Kidney epithelial cell (primary cell): ENCODE data around the gene C4BPA. TPM values are rescaled to one million over a fixed set of nuclear protein-coding genes. Genes with fewer than 3 reads are reported as not detected.

Experiments used
- DNase-seq: peaks from one replicate; pipeline ENCODE4 v3.0.0-alpha.2; 2010; ENCODE audit warnings: low read depth
- H3K27me3 ChIP-seq: 2 replicates; pipeline ENCODE4 v1.6.0; 2011; ENCODE audit warnings: low read length; ENCODE audit not compliant: control insufficient read depth, insufficient read depth
- H3K36me3 ChIP-seq: 2 replicates; pipeline ENCODE4 v1.5.1; 2011; ENCODE audit warnings: low read length; ENCODE audit not compliant: control insufficient read depth, insufficient read depth
- H3K4me3 ChIP-seq: 2 replicates; pipeline ENCODE4 v1.5.1; 2011; ENCODE audit warnings: low read depth, mild to moderate bottlenecking, control low read depth, low read length
- total RNA-seq: library from RNA; depleted of rRNA; stranded (reverse); fragments of >200 nt; gene quantifications from 2 replicates; pipeline ENCODE4 v1.2.3, GENCODE V29; 2015
- TF ChIP-seq, protein P1 (sequence below): IDR thresholded peaks from 2 replicates; pipeline ENCODE4 v1.5.1; 2011; ENCODE audit warnings: mild to moderate bottlenecking, moderate library complexity, low read length, control low read depth, inconsistent platforms; ENCODE audit not compliant: insufficient read depth, poor library complexity, severe bottlenecking

Gene C4BPA
- total RNA-seq, 1 donor from 2014 or later, result not detected

- Histone ChIP-seq H3K27me3 (no peaks in the 10 kb centered on the region), H3K4me3 (no peak overlapping the region), H3K36me3 (no peaks in the 10 kb centered on the region)
- no peak for DNase-seq
- TF ChIP-seq, protein P1, sequence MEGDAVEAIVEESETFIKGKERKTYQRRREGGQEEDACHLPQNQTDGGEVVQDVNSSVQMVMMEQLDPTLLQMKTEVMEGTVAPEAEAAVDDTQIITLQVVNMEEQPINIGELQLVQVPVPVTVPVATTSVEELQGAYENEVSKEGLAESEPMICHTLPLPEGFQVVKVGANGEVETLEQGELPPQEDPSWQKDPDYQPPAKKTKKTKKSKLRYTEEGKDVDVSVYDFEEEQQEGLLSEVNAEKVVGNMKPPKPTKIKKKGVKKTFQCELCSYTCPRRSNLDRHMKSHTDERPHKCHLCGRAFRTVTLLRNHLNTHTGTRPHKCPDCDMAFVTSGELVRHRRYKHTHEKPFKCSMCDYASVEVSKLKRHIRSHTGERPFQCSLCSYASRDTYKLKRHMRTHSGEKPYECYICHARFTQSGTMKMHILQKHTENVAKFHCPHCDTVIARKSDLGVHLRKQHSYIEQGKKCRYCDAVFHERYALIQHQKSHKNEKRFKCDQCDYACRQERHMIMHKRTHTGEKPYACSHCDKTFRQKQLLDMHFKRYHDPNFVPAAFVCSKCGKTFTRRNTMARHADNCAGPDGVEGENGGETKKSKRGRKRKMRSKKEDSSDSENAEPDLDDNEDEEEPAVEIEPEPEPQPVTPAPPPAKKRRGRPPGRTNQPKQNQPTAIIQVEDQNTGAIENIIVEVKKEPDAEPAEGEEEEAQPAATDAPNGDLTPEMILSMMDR, result no peak
Measured at GRCh38 chr1:207084232-207084631, 19.8 kb upstream of the C4BPA start.

DNA sequence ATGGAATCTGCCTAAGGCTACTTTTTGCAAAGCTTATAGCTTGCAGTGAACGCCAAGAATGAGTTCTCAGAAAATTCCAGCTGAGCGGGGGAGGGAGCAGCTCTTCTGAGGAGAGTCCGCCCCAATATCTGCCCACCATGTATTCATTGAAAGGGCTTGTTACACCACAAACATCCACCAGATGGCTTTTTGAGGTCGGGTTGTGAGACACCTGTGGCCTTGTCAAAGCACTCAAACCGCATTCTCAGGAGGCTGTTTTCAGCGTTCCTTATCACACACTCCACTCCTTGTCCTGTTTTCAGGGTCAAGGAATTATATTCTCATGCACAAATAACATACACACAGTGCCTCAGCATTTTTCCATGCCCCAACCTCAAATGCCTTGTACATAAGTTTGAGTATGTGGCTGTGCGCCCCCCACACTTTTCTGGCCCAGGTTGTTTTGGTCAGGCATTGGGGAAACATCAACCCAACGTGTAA is 19.3 kb upstream of the C4BPA start:
- no peak for DNase-seq
- H3K36me3 ChIP-seq, result no peaks in the 10 kb centered on the region
- no peaks in the 10 kb centered on the region for H3K27me3 ChIP-seq

GRCh38 chr1:207085887-207086286 is 18.1 kb upstream of the C4BPA start:
- TF ChIP-seq, protein P1, result no peak
- no peak for DNase-seq
- Histone ChIP-seq H3K36me3 (no peaks in the 10 kb centered on the region), H3K4me3 (no peak overlapping the region), H3K27me3 (no peaks in the 10 kb centered on the region)

More for the DNA sequence above, 19.3 kb upstream of the C4BPA start:
- H3K4me3 ChIP-seq, result no peak overlapping the region
- TF ChIP-seq, protein P1, result peak; percentile 65

DNA sequence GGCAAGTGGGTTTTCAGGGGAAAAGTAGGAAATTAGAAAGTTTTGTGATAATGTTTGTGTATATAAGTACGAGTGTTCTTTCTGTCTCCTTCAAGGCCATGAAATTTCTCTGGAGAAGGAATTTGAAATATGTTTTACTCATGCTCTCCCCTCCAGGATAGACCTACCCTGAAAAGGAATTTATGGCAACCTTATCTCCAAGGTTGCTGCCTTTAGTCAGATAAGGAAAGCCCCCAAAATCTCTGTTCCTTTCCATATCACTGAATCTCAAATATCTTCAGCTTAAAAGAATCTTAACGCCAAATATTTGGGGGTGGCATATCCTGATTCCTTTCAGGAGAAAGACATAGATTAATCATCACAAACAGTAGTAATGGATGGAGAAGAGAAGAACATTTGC is 15.9 kb upstream of the C4BPA start:
- no peaks in the 10 kb centered on the region for H3K36me3 ChIP-seq
- no peak overlapping the region for H3K4me3 ChIP-seq
- TF ChIP-seq, protein P1, result no peak
- H3K27me3 ChIP-seq, result no peaks in the 10 kb centered on the region
- no peak for DNase-seq

- Histone ChIP-seq H3K36me3 (no peaks in the 10 kb centered on the region), H3K27me3 (no peaks in the 10 kb centered on the region), H3K4me3 (no peak within 1 kb of the TSS)
- TF ChIP-seq, protein P1, result no peak
- DNase-seq, result no peak
Measured at GRCh38 chr1:207088701-207089626, 15.1 kb upstream of the C4BPA start, which contains the start of gene C4BPB. Gene C4BPB, plus strand, starts transcription at chr1:207088860. Its CDS starts 672 bp downstream, at chr1:207089532.
